K562 (cell line): ENCODE measurements around the gene LTBP2. TPM values are rescaled to one million over a fixed set of nuclear protein-coding genes. Genes with fewer than 3 reads are reported as not detected.

Source experiments
- ATAC-seq: fragments of 200-7000 bp; cut with Tn5 transposase; 3 replicates; pipeline ENCODE4 v1.9.1; 2020; ENCODE audit warnings: moderate library complexity
- BruUV-seq: library from RNA; stranded (reverse); fragments of 400-500 nt; replicated peaks from 2 replicates; lab custom pipeline; 2021; lab: Mats Ljungman, UMichigan
- CTCF ChIA-PET: fragments of 300-600 bp; formaldehyde crosslinking; extraction: SDS; loops from one replicate; lab custom pipeline; 2021; ENCODE audit warnings: low intra/inter-chr PET ratio; lab: Yijun Ruan, JAX
- POLR2A ChIA-PET: fragments of 300-600, 350-650 bp; sonication (Branson Sonifier 250); formaldehyde crosslinking; extraction: SDS; loops from one replicate; lab custom pipeline; 2021; ENCODE audit warnings: antibody characterized with exemption, inconsistent platforms; lab: Yijun Ruan, JAX
- DNase-seq, 4 experiments: peaks; one replicate each; pipeline versions ENCODE4 v3.0.0 to v3.0.0-alpha.2; 2011 to 2018; ENCODE audit warnings: low spot score in 3 of 4, mixed read lengths in 3 of 4; ENCODE audit errors: extremely low read depth in 1 of 4
- FAIRE-seq: peaks from 2 replicates; lab custom pipeline; 2011; peaks lifted over from hg19 to GRCh38; lab: Jason Lieb, UNC
- H2AFZ ChIP-seq: 2 replicates; pipeline ENCODE4 v1.6.0; 2011; ENCODE audit warnings: low read depth, low read length, control low read depth, inconsistent platforms
- H3K27ac ChIP-seq: fragments of 200-600 bp; 3 replicates; pipeline ENCODE4 v1.8.0; 2011; ENCODE audit warnings: low read depth, mild to moderate bottlenecking, control low read depth, inconsistent platforms, low read length, moderate library complexity, mixed read lengths; ENCODE audit errors: extremely low read depth
- H3K27me3 ChIP-seq, 2 experiments: fragments of 300-600 bp in 1 of 2; 2 replicates in 1 of 2; 3 replicates in 1 of 2; pipeline versions ENCODE4 v1.6.0 to v1.8.0; 2011; ENCODE audit warnings: inconsistent platforms in 2 of 2, low read length in 2 of 2, mild to moderate bottlenecking in 1 of 2, mixed read lengths in 1 of 2, moderate library complexity in 1 of 2; ENCODE audit not compliant: control insufficient read depth in 2 of 2, insufficient read depth in 2 of 2
- H3K36me3 ChIP-seq: fragments of 300-600 bp; 3 replicates; pipeline ENCODE4 v1.8.0; 2011; ENCODE audit warnings: mild to moderate bottlenecking, low read length, inconsistent platforms; ENCODE audit not compliant: control insufficient read depth, insufficient read depth
- H3K4me1 ChIP-seq, 2 experiments: fragments of 200-600 bp in 1 of 2; replicated peaks in 1 of 2; 2 replicates in 1 of 2; 3 replicates in 1 of 2; pipeline versions ENCODE4 v1.5.1 to v1.8.0; 2011; ENCODE audit warnings: inconsistent platforms in 2 of 2, low read length in 2 of 2, mild to moderate bottlenecking in 1 of 2, mixed read lengths in 1 of 2, moderate library complexity in 1 of 2; ENCODE audit not compliant: control insufficient read depth in 2 of 2, insufficient read depth in 2 of 2
- H3K4me2 ChIP-seq: 2 replicates; pipeline ENCODE4 v1.6.1; 2011; ENCODE audit warnings: low read length, control low read depth, inconsistent platforms, mixed read lengths; ENCODE audit not compliant: insufficient read depth
- H3K4me3 ChIP-seq: fragments of 200-600 bp; sonication (generic), shearing (Covaris generic); 2 replicates; pipeline ENCODE4 v1.5.1; 2016; ENCODE audit warnings: control low read depth, inconsistent platforms
- H3K79me2 ChIP-seq: fragments of 200-600 bp; 3 replicates; pipeline ENCODE4 v1.8.0; 2011; ENCODE audit warnings: low read length, inconsistent platforms; ENCODE audit not compliant: control insufficient read depth, insufficient read depth
- H3K9ac ChIP-seq, 2 experiments: 2 replicates each; pipeline versions ENCODE4 v1.6.0 to v1.6.1; 2011; ENCODE audit warnings: low read depth in 2 of 2, low read length in 2 of 2, control low read depth in 1 of 2, inconsistent platforms in 1 of 2, mild to moderate bottlenecking in 1 of 2, mixed read lengths in 1 of 2; ENCODE audit not compliant: insufficient read depth in 1 of 2
- H3K9me1 ChIP-seq: one replicate; pipeline ENCODE4 v1.6.0; 2011; ENCODE audit warnings: inconsistent platforms, mild to moderate bottlenecking, low read length, moderate library complexity; ENCODE audit not compliant: control insufficient read depth, insufficient read depth
- H3K9me3 ChIP-seq: replicated peaks from 2 replicates; pipeline ENCODE4 v1.5.1; 2011; ENCODE audit warnings: low read depth, low read length, inconsistent platforms; ENCODE audit not compliant: control insufficient read depth, insufficient read depth
- H4K20me1 ChIP-seq: replicated peaks from 2 replicates; pipeline ENCODE4 v1.6.1; 2011; ENCODE audit warnings: low read length, inconsistent platforms, mixed read lengths; ENCODE audit not compliant: control insufficient read depth, insufficient read depth
- RBM25 ChIP-seq: fragments of 200-400 bp; formaldehyde crosslinking; IDR thresholded peaks from 2 replicates; pipeline ENCODE4 v1.6.1; 2018; ENCODE audit warnings: low read length, low read depth, moderate library complexity; ENCODE audit not compliant: severe bottlenecking
- SREBF2 ChIP-seq: sonication (generic); formaldehyde crosslinking; IDR thresholded peaks from 2 replicates; pipeline ENCODE4 v1.4.0; 2020; ENCODE audit warnings: mild to moderate bottlenecking, missing genetic modification reagents
- ZNF583 ChIP-seq: fragments of 250-450 bp; sonication (Bioruptor Pico); IDR thresholded peaks from 2 replicates; pipeline ENCODE4 v1.4.0; 2020
- ZNF717 ChIP-seq: fragments of 250-450 bp; sonication (Bioruptor Pico); IDR thresholded peaks from 2 replicates; pipeline ENCODE4 v1.5.0; 2021
- WGBS: fragments of 100-300 bp; shearing (Covaris generic); methylation state at CpG from one replicate; pipeline ENCODE4 v1.1.6; 2016; ENCODE audit warnings: low coverage, mixed read lengths; ENCODE audit not compliant: insufficient coverage; ENCODE audit errors: missing lambda C conversion rate; 5-methylcytosine and 5-hydroxymethylcytosine counted together
- in situ Hi-C: fragments of 300-500 bp; cut with MboI; formaldehyde crosslinking; loops from 4 replicates; pipeline ENCODE4 v1.15.0; 2018; ENCODE audit warnings: inconsistent platforms, mixed read lengths
- intact Hi-C: fragments of 100-400 bp; cut with micrococcal nuclease; formaldehyde crosslinking; loops from 2 replicates; pipeline ENCODE4 v1.14.2; 2022
- polyA plus RNA-seq, 8 experiments: library from polyadenylated mRNA; depleted of rRNA in 4 of 8; stranded (reverse) in 5 of 8; unstranded in 3 of 8; fragments of >200 nt; fragmentation: Nextera tagmentation in 2 of 8; fragmentation: Illumina TruSeq in 1 of 8; extraction: Ambion mirVana in 2 of 8; extraction: Trizol in 1 of 8; gene quantifications; 2 replicates each; pipeline versions ENCODE4 v1.2.1 to v1.2.3, GENCODE V29; 2011 to 2014; ENCODE audit warnings: inconsistent platforms in 1 of 8, missing spikeins in 1 of 8
- total RNA-seq, 7 experiments: library from RNA; depleted of rRNA in 6 of 7; stranded (reverse); fragments of >200 nt in 6 of 7; fragmentation: Illumina TruSeq in 2 of 7; extraction: Trizol in 2 of 7; gene quantifications; 2 replicates each; pipeline versions ENCODE4 v1.2.1 to v1.2.3, GENCODE V29; 2011 to 2021; ENCODE audit warnings: low replicate concordance in 1 of 7
- TF ChIP-seq, protein P1 (sequence below): sonication (generic); formaldehyde crosslinking; IDR thresholded peaks from 2 replicates; pipeline ENCODE4 v1.8.0; 2022; ENCODE audit warnings: missing genetic modification reagents, mild to moderate bottlenecking, moderate library complexity, borderline replicate concordance
- TF ChIP-seq, protein P2 (sequence below): sonication (generic); IDR thresholded peaks from 2 replicates; pipeline ENCODE4 v1.6.1; 2016

The LTBP2 gene
- total and polyA plus RNA-seq, 9 of the 15 experiments (the other 6 are each of a cell fraction or from before 2014, with no cell fraction given), result under 0.01 to 0.18 (median 0.03) TPM; not detected in 3

DNA sequence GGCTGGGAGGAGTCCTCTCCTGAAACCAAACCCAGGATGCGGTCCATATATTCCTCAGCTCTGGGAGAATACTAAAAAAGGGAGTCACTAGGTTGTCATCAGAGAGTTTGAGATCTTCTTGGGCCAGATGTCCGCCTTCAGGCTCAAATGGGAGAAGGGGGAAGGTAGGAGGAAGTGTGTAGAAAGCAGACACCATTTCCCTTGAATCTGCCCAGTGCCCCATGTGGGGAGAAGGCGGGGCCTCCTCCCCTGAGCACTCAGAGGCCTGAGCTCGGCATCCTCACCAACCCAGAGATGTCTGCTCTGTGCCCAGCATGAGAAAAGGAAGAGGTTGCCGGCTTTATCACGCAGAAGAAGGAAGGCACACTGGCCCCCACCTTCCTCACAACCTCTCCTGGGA lies 37.3 kb downstream of the LTBP2 start:
- BruUV-seq, result no TSS peak
- H3K27me3 ChIP-seq, result peaks cover 4 to 42% of the 10 kb centered on the region in 2 experiments; a peak in 3 of 5 replicates
- no peaks in the 10 kb centered on the region for H3K9me1 ChIP-seq
- no peak overlapping the region for H2AFZ ChIP-seq
- H4K20me1 ChIP-seq, result no peaks in the 10 kb centered on the region; the same call in 1 of the 2 replicates
- intact Hi-C loops, result no loop called here
- no peak overlapping the region for H3K27ac ChIP-seq
- ChIA-PET CTCF (no interaction called here), POLR2A (interaction anchor here (0.6 to 0.9 kb wide), 2 partner anchors 16 to 21 kb away, joined by 3 read pairs; no protein-coding TSS in a partner anchor)
- no peak overlapping the region for H3K4me3 ChIP-seq
- H3K4me1 ChIP-seq, result no peaks in the 10 kb centered on the region; a peak in 1 of 5 replicates
- no peak for FAIRE-seq
- no peak for DNase-seq
- in situ Hi-C loops, result no loop called here
- whole genome bisulfite sequencing, result 0% methylated on average over 4 of the region's 6 CpGs
- no peak for ATAC-seq
- H3K79me2 ChIP-seq, result no peaks in the 10 kb centered on the region
- TF ChIP-seq ZNF583 (CRISPR knock-in tag), result no peak
- TF ChIP-seq RBM25, result no peak
- TF ChIP-seq SREBF2 (CRISPR knock-in tag), result no peak
- TF ChIP-seq, protein P1, sequence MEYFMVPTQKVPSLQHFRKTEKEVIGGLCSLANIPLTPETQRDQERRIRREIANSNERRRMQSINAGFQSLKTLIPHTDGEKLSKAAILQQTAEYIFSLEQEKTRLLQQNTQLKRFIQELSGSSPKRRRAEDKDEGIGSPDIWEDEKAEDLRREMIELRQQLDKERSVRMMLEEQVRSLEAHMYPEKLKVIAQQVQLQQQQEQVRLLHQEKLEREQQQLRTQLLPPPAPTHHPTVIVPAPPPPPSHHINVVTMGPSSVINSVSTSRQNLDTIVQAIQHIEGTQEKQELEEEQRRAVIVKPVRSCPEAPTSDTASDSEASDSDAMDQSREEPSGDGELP (CRISPR knock-in tag), result no peak
- H3K9me3 ChIP-seq, result no peaks in the 10 kb centered on the region
- no peak overlapping the region for H3K9ac ChIP-seq
- H3K4me2 ChIP-seq, result no peak overlapping the region
- no peaks in the 10 kb centered on the region for H3K36me3 ChIP-seq

DNA sequence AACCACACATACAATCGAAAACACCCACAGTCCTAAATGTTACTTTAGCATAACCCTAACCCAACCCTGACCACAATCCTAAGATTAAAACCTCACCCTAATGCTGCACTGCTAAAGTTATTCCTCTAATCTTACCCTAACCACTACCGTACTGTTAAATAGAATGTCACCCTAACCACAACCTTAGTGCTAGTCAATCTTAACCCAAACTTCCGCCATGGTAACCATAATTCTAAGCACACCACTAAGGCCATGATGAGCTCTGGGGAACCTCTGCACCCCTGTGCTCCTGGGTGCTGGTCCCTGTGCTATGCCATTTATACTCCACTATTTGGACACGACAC lies 38.0 kb downstream of the LTBP2 start:
- in situ Hi-C loops (no loop called here), intact Hi-C loops (no loop called here)
- Histone ChIP-seq H3K79me2 (no peaks in the 10 kb centered on the region), H4K20me1 (no peaks in the 10 kb centered on the region; the same call in 1 of the 2 replicates), H3K27ac (no peak overlapping the region), H3K27me3 (peaks cover 4 to 47% of the 10 kb centered on the region in 2 experiments; a peak in 3 of 5 replicates), H3K4me2 (no peak overlapping the region), H3K36me3 (no peaks in the 10 kb centered on the region), H3K9me1 (no peaks in the 10 kb centered on the region), H2AFZ (no peak overlapping the region), H3K9ac (no peak overlapping the region), H3K4me1 (no peaks in the 10 kb centered on the region; a peak in 1 of 5 replicates), H3K9me3 (no peaks in the 10 kb centered on the region), H3K4me3 (no peak overlapping the region)
- ATAC-seq (no peak), DNase-seq (no peak), FAIRE-seq (no peak)
- TF ChIP-seq, protein P2, sequence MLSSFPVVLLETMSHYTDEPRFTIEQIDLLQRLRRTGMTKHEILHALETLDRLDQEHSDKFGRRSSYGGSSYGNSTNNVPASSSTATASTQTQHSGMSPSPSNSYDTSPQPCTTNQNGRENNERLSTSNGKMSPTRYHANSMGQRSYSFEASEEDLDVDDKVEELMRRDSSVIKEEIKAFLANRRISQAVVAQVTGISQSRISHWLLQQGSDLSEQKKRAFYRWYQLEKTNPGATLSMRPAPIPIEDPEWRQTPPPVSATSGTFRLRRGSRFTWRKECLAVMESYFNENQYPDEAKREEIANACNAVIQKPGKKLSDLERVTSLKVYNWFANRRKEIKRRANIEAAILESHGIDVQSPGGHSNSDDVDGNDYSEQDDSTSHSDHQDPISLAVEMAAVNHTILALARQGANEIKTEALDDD, result peak; percentile 34; the same call in 1 of the 2 replicates
- TF ChIP-seq ZNF717 (CRISPR knock-in tag), result no peak
- no TSS peak for BruUV-seq
- CTCF ChIA-PET, result no interaction called here
- POLR2A ChIA-PET, result interaction anchor here (0.6 to 1.2 kb wide), 2 partner anchors 9 to 21 kb away, joined by 3 read pairs; no protein-coding TSS in a partner anchor
- WGBS, result 0% methylated on average over 4 of the region's 4 CpGs
